Measurements from ENCODE around the gene EHD1.

EHD1 gene

GRCh38 chr11:64916040-64916774 lies 37.8 kb upstream of the EHD1 start:
- peak overlapping the region; percentile 69 for H3K4me3 ChIP-seq (ENCODE audit: low read depth, low read length)
- no peak for DNase-seq (ENCODE audit: low read depth)
- TF ChIP-seq CTCF (IDR thresholded peaks at IDR 0.05; ENCODE audit: low read depth, low read length, missing control alignments): no peak

- DNase-seq (ENCODE audit: low read depth): no peak
- H3K4me3 ChIP-seq (ENCODE audit: low read depth, low read length): no peak overlapping the region; the same call in 1 of the 2 replicates
- TF ChIP-seq CTCF (IDR thresholded peaks at IDR 0.05; ENCODE audit: low read depth, low read length, missing control alignments): no peak
These were observed 37.0 kb upstream of the EHD1 start for GRCh38 chr11:64915376-64915887.

- DNase-seq (ENCODE audit: low read depth): no peak
- no peak for TF ChIP-seq CTCF (IDR thresholded peaks at IDR 0.05; ENCODE audit: low read depth, low read length, missing control alignments)
These were observed 35.7 kb upstream of the EHD1 start for GRCh38 chr11:64914123-64914522.

GRCh38 chr11:64913171-64913727 lies 34.8 kb upstream of the EHD1 start:
- H3K4me3 ChIP-seq (ENCODE audit: low read depth, low read length): no peak overlapping the region
- no peak for TF ChIP-seq CTCF (IDR thresholded peaks at IDR 0.05; ENCODE audit: low read depth, low read length, missing control alignments)
- DNase-seq (ENCODE audit: low read depth): no peak

More at GRCh38 chr11:64914123-64914522, 35.7 kb upstream of the EHD1 start:
- H3K4me3 ChIP-seq (ENCODE audit: low read depth, low read length): no peak overlapping the region

GRCh38 chr11:64911689-64912088 lies 33.3 kb upstream of the EHD1 start:
- no peak for DNase-seq (ENCODE audit: low read depth)
- TF ChIP-seq CTCF (IDR thresholded peaks at IDR 0.05; ENCODE audit: low read depth, low read length, missing control alignments): no peak
- no peak overlapping the region for H3K4me3 ChIP-seq (ENCODE audit: low read depth, low read length)

- H3K4me3 ChIP-seq (ENCODE audit: low read depth, low read length): no peak overlapping the region
- DNase-seq (ENCODE audit: low read depth): no peak
- TF ChIP-seq CTCF (IDR thresholded peaks at IDR 0.05; ENCODE audit: low read depth, low read length, missing control alignments): no peak
These were observed 32.7 kb upstream of the EHD1 start for GRCh38 chr11:64911142-64911541.
